Caco-2 (cell line): Measurements from ENCODE around the gene HAUS5. TPM values are rescaled to one million over a fixed set of nuclear protein-coding genes. Genes with fewer than 3 reads are reported as not detected.

Experiments
- BruUV-seq: library from RNA; stranded (reverse); fragments of 400-500 nt; replicated peaks from 2 replicates; lab custom pipeline; 2021; lab: Mats Ljungman, UMichigan
- CTCF ChIA-PET: fragments of 300-600 bp; sonication (Branson Sonifier 250); formaldehyde crosslinking; loops from one replicate; lab custom pipeline; 2022; ENCODE audit warnings: antibody characterized with exemption; lab: Charles Lee
- POLR2A ChIA-PET: fragments of 300-600 bp; sonication (Branson Sonifier 250); formaldehyde crosslinking; loops from one replicate; lab custom pipeline; 2022; ENCODE audit warnings: antibody characterized with exemption; lab: Charles Lee
- DNase-seq, 2 experiments: peaks; one replicate each; pipeline versions ENCODE4 v3.0.0 to v3.0.0-alpha.2; 2020 to 2022
- H3K27me3 ChIP-seq: replicated peaks from 2 replicates; pipeline ENCODE4 v1.6.0; 2011; ENCODE audit warnings: low read length; ENCODE audit not compliant: control insufficient read depth, insufficient read depth
- H3K36me3 ChIP-seq: 2 replicates; pipeline ENCODE4 v1.5.1; 2011; ENCODE audit warnings: low read length; ENCODE audit not compliant: control insufficient read depth, insufficient read depth
- H3K4me1 ChIP-seq: fragments of 250-450 bp; sonication (Bioruptor Pico); 2 replicates; pipeline ENCODE4 v1.5.1; 2020; ENCODE audit warnings: mild to moderate bottlenecking
- H3K4me3 ChIP-seq: 2 replicates; pipeline ENCODE4 v1.5.1; 2011; ENCODE audit warnings: low read depth, mild to moderate bottlenecking, control low read depth, low read length
- H3K9me3 ChIP-seq: fragments of 250-450 bp; sonication (Bioruptor Pico); 2 replicates; pipeline ENCODE4 v1.5.1; 2020; ENCODE audit warnings: mild to moderate bottlenecking, moderate library complexity
- H3K27ac Mint-ChIP-seq: one replicate; pipeline ENCODE4 v1.8.0; 2022; ENCODE audit warnings: mixed read lengths; ENCODE audit not compliant: unreplicated experiment
- H3K27me3 Mint-ChIP-seq: one replicate; pipeline ENCODE4 v1.8.0; 2022; ENCODE audit warnings: mixed read lengths; ENCODE audit not compliant: insufficient read depth, unreplicated experiment
- H3K36me3 Mint-ChIP-seq: one replicate; pipeline ENCODE4 v1.8.0; 2022; ENCODE audit warnings: mild to moderate bottlenecking, mixed read lengths; ENCODE audit not compliant: insufficient read depth, unreplicated experiment
- H3K4me1 Mint-ChIP-seq: one replicate; pipeline ENCODE4 v1.8.0; 2022; ENCODE audit warnings: low read depth, mixed read lengths; ENCODE audit not compliant: unreplicated experiment
- H3K4me3 Mint-ChIP-seq: one replicate; pipeline ENCODE4 v1.8.0; 2022; ENCODE audit warnings: mild to moderate bottlenecking, moderate library complexity, mixed read lengths; ENCODE audit not compliant: unreplicated experiment
- H3K9me3 Mint-ChIP-seq: one replicate; pipeline ENCODE4 v1.8.0; 2022; ENCODE audit warnings: mixed read lengths; ENCODE audit not compliant: unreplicated experiment
- intact Hi-C: fragments of 100-400 bp; cut with micrococcal nuclease; formaldehyde crosslinking; loops from one replicate; pipeline ENCODE4 v1.10.0; 2022; ENCODE audit not compliant: unreplicated experiment
- total RNA-seq: library from RNA; stranded (reverse); gene quantifications from 2 replicates; pipeline ENCODE4 v1.2.3, GENCODE V29; 2022
- TF ChIP-seq, protein P1 (sequence below), 2 experiments: fragments of 200-600 bp in 1 of 2; IDR thresholded peaks; 1 replicate in 1 of 2; 2 replicates in 1 of 2; pipeline versions ENCODE4 v1.5.1 to v1.8.0; 2011 to 2022; ENCODE audit warnings: antibody characterized with exemption in 1 of 2, control low read depth in 1 of 2, inconsistent platforms in 1 of 2, low read depth in 1 of 2, low read length in 1 of 2, mild to moderate bottlenecking in 1 of 2, moderate library complexity in 1 of 2; ENCODE audit not compliant: insufficient read depth in 1 of 2, severe bottlenecking in 1 of 2, unreplicated experiment in 1 of 2

Gene HAUS5
- total RNA-seq, 1 experiment from 2014 or later, result 27.9 TPM

DNA sequence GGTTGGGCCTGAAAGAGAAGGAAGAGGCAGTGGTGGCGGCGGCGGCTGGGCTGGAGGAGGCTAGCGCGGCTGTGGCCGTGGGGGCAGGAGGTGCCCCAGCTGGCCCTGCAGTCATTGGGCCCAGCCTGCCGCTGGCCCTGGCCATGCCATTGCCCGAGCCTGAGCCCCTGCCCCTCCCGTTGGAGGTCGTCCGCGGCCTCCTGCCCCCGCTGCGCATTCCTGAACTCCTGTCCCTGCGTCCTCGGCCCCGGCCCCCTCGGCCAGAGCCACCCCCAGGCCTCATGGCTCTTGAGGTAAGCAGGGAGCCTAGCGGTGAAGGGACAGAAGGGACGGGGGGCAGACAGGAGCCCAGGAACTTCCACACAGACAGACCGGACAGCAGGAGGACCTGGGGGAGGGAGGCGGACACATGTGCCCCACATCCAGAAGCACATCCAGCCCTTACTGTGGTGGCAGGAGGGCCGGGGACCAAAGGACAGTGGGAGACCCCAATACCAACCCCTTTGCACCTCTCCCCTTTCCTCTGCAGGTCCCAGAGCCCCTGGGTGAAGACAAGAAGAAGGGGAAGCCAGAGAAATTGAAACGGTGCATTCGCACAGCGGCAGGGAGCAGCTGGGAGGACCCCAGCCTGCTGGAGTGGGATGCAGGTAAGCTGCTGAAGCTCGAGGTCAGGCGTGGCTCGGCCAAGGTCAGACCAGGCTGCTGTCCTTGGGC lies 21.3 kb downstream of the HAUS5 start:
- Histone ChIP-seq H3K27me3 (no peaks in the 10 kb centered on the region), H3K9me3 (no peaks in the 10 kb centered on the region), H3K4me3 (no peak overlapping the region), H3K36me3 (peaks cover 6% of the 10 kb centered on the region), H3K4me1 (no peaks in the 10 kb centered on the region)
- POLR2A ChIA-PET, result no interaction called here
- Mint-ChIP-seq H3K4me3 (no peak overlapping the region), H3K36me3 (peaks cover 80% of the 10 kb centered on the region), H3K27me3 (no peaks in the 10 kb centered on the region), H3K4me1 (peaks cover 7% of the 10 kb centered on the region), H3K9me3 (no peaks in the 10 kb centered on the region), H3K27ac (no peak overlapping the region)
- intact Hi-C loops, result no loop called here
- TF ChIP-seq, protein P1, sequence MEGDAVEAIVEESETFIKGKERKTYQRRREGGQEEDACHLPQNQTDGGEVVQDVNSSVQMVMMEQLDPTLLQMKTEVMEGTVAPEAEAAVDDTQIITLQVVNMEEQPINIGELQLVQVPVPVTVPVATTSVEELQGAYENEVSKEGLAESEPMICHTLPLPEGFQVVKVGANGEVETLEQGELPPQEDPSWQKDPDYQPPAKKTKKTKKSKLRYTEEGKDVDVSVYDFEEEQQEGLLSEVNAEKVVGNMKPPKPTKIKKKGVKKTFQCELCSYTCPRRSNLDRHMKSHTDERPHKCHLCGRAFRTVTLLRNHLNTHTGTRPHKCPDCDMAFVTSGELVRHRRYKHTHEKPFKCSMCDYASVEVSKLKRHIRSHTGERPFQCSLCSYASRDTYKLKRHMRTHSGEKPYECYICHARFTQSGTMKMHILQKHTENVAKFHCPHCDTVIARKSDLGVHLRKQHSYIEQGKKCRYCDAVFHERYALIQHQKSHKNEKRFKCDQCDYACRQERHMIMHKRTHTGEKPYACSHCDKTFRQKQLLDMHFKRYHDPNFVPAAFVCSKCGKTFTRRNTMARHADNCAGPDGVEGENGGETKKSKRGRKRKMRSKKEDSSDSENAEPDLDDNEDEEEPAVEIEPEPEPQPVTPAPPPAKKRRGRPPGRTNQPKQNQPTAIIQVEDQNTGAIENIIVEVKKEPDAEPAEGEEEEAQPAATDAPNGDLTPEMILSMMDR (IDR thresholded peaks at IDR 0.05; ENCODE audit: insufficient read depth in 1 of 2, low read depth in 1 of 2, low read length in 1 of 2, severe bottlenecking in 1 of 2, unreplicated experiment in 1 of 2), result no peak
- DNase-seq, result no peak
- CTCF ChIA-PET, result no interaction called here
- BruUV-seq, result no TSS peak

DNA sequence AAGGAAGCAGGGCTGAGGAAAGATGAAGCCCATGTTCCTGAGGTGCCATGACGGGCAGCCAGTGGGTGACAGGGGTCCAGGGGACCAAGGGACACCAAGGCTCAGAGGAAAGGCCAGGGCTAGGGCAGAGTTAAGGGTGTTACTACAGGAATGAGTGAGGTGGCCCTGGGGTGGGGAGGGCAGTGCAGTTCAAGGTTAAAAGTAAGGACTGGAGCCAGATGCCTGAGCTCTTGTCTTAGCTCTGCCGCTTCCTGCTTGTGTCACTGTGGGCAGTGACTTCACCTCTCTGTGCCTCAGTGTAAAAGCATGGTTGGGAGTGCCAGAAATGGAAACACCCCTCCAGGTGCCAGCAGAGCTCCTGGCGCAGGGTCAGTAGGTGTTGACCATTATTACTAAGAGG lies 24.1 kb downstream of the HAUS5 start:
- CTCF ChIA-PET, result no interaction called here

DNA sequence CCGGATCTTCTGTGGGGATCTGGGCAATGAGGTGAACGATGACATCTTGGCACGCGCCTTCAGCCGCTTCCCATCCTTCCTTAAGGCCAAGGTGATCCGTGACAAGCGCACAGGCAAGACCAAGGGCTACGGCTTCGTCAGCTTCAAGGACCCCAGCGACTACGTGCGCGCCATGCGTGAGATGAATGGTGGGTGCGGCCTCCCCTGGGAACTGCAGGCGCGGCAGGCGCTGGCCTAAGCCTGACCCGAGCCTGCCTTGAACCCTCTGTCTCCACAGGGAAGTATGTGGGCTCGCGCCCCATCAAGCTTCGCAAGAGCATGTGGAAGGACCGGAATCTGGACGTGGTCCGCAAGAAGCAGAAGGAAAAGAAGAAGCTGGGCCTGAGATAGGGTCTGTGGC lies 24.6 kb downstream of the HAUS5 start:
- no TSS peak for BruUV-seq
- Mint-ChIP-seq H3K27me3 (no peaks in the 10 kb centered on the region), H3K27ac (no peak overlapping the region), H3K36me3 (peaks cover 53% of the 10 kb centered on the region), H3K4me3 (no peak overlapping the region), H3K4me1 (no peaks in the 10 kb centered on the region), H3K9me3 (no peaks in the 10 kb centered on the region)
- TF ChIP-seq, protein P1 (IDR thresholded peaks at IDR 0.05; ENCODE audit: insufficient read depth in 1 of 2, low read depth in 1 of 2, low read length in 1 of 2, severe bottlenecking in 1 of 2, unreplicated experiment in 1 of 2), result no peak
- Histone ChIP-seq H3K36me3 (peaks cover 3% of the 10 kb centered on the region; the same call in 1 of the 2 replicates), H3K4me1 (peaks cover 2% of the 10 kb centered on the region), H3K9me3 (no peaks in the 10 kb centered on the region), H3K27me3 (no peaks in the 10 kb centered on the region), H3K4me3 (no peak overlapping the region)
- CTCF ChIA-PET, result no interaction called here
- intact Hi-C loops, result no loop called here
- no peak for DNase-seq
- POLR2A ChIA-PET, result interaction anchor here (0.5 kb wide), 1 partner anchor 101 kb away, joined by 7 read pairs; no protein-coding TSS in a partner anchor

More for the DNA sequence above, 24.1 kb downstream of the HAUS5 start:
- DNase-seq, result no peak
- intact Hi-C loops, result no loop called here
- H3K27me3 ChIP-seq, result no peaks in the 10 kb centered on the region
- peaks cover 3% of the 10 kb centered on the region; the same call in 1 of the 2 replicates for H3K36me3 ChIP-seq
- Mint-ChIP-seq H3K27me3 (no peaks in the 10 kb centered on the region), H3K4me3 (no peak overlapping the region), H3K27ac (no peak overlapping the region), H3K9me3 (no peaks in the 10 kb centered on the region), H3K4me1 (no peaks in the 10 kb centered on the region), H3K36me3 (peaks cover 58% of the 10 kb centered on the region)
- no peaks in the 10 kb centered on the region for H3K9me3 ChIP-seq
- no peaks in the 10 kb centered on the region for H3K4me1 ChIP-seq
- no peak overlapping the region for H3K4me3 ChIP-seq
- TF ChIP-seq, protein P1 (IDR thresholded peaks at IDR 0.05; ENCODE audit: insufficient read depth in 1 of 2, low read depth in 1 of 2, low read length in 1 of 2, severe bottlenecking in 1 of 2, unreplicated experiment in 1 of 2), result no peak
- BruUV-seq, result no TSS peak
- POLR2A ChIA-PET, result interaction anchor here (0.5 kb wide), 1 partner anchor 101 kb away, joined by 7 read pairs; no protein-coding TSS in a partner anchor
